Cerebellar nuclear complex (tissue), 1 donor: ENCODE results near the gene PAGR1.

Experiments used
- DNase-seq, 2 experiments: peaks; one replicate each; lab custom pipeline; 2025; lab: John Stamatoyannopoulos, UW

PAGR1 gene

DNA sequence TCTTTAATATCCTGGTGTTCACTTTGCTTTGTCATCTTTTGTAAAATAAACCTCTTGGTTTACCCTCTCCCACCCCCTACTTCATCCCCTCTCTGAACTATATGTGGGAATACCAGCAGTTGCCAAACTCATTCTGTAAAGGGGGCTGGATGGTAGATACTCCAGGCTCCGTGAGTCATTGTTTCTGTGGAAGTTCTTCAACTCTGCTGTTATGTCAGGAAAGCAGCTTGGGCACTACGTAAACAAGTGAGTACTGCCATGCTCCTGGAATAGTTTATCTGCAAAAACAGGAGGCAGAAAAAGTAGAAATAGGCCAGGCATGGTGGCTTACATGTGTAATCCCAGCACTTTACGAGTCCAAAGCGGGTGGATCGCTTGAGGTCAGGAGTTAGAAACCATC is 21.9 kb downstream of the PAGR1 start:
- no peak for DNase-seq

GRCh38 chr16:29839822-29840221 is 23.9 kb downstream of the PAGR1 start:
- DNase-seq: no peak

DNA sequence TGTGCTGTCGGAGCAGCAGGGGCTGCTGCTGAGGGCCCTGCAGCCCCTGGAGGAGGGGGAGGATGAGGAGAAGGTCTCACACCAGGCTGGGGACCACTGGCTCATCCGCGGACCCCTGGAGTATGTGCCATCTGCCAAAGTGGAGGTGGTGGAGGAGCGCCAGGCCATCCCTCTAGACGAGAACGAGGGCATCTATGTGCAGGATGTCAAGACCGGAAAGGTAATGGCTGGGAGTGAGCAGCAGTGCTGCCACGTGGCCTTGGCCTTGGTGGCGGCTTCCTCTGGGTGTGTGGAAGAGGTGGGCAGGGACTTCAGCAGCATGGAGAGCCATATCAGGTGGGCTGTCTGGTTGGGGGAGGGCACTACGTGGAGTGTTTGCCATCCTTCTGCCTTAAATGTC is 24.3 kb downstream of the PAGR1 start:
- DNase-seq: no peak

GRCh38 chr16:29841631-29842030 is 25.7 kb downstream of the PAGR1 start:
- DNase-seq: no peak

GRCh38 chr16:29842732-29843346 is 26.9 kb downstream of the PAGR1 start:
- no peak for DNase-seq

- no peak for DNase-seq
Observed at GRCh38 chr16:29843931-29844330, 28.0 kb downstream of the PAGR1 start.

DNA sequence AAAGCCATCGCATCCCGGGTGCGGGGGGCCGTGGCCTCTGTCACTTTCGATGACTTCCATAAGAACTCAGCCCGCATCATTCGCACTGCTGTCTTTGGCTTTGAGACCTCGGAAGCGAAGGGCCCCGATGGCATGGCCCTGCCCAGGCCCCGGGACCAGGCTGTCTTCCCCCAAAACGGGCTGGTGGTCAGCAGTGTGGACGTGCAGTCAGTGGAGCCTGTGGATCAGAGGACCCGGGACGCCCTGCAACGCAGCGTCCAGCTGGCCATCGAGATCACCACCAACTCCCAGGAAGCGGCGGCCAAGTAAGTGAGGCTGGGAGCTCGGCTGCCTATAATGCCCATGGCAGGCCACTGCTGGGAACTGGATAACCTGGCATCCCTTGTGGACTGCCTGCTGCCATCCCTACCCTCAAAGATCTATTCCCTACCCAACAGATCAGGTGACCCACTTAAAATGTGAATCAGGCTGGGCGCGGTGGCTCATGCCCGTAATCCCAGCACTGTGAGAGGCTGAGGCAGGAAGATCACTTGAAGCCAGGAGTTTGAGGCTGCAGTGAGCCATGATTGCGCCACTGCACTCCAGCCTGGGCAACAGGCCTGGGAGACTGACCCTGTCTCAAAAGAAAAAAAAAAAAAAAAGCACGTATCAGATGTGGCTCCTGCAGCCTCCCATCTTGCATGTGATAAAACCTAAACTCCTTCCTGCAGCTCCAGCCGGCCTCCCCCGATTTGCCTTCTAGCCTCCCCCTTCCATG is 28.8 kb downstream of the PAGR1 start:
- peak in 1 of 2 experiments; percentile 21 for DNase-seq

- no peak for DNase-seq
Observed at GRCh38 chr16:29845656-29846055, 29.7 kb downstream of the PAGR1 start.

DNA sequence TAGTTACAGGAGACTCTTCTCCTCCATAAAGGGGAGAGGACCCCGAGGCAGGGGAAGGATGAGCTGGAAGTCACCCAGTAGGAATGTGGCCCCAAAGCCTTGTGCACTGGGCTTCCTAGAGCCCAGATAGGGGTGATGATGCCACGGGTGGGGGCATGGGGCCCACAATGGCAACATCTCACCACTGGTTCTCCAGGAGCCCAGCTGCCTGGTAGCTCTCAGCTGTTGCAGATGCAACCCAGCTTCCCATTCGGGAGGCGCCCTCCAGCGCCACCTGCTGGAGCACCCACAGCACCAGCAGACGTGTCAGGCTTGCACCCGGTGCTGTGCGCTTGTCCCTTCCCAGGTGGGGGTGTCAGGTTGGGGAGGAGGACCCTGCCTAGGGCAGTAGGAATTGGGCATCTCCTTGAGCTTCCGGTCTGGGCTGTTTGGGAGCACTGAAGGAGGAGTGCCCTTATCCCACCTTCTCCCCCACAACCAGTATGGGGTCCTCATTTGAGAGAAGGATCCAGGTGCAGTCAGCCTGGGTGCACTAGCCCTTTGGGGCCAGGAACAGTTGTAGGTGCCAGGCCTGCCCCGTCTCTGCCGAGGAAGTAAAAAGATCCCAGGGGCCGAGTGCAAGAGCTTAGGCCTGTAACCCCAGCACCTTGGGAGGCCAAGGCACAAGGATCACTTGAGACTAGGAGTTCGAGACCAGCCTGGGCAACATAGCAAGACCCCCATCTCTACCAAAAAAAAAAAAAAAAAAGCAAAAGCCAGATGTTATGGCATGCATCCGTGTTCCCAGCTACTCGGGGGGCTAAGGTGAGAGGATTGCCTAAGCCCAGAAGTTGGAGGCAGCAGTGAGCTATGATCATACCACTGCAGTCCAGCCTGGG is 32.7 kb downstream of the PAGR1 start:
- no peak for DNase-seq

DNA sequence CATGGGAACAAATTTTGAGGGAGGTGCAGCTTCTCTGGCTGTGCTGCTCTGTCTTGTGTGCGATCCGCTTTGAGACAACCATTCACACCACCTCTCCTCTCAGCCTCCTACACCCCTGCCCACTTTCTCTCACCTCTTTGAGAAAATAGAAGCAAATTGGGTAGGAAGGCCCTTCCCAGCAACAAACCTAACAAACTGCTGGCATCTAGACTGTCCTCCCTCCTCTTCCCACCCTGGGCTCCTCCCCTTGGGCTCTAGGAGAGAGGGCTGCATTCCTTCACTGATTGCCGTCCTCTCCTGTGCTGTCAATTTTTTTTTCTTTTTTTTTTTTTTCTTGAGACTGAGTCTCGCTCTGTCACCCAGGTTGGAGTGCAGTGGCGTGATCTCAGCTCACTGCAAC is 33.6 kb downstream of the PAGR1 start:
- no peak for DNase-seq

- DNase-seq: no peak
Observed at GRCh38 chr16:29850998-29851397, 35.0 kb downstream of the PAGR1 start.

DNA sequence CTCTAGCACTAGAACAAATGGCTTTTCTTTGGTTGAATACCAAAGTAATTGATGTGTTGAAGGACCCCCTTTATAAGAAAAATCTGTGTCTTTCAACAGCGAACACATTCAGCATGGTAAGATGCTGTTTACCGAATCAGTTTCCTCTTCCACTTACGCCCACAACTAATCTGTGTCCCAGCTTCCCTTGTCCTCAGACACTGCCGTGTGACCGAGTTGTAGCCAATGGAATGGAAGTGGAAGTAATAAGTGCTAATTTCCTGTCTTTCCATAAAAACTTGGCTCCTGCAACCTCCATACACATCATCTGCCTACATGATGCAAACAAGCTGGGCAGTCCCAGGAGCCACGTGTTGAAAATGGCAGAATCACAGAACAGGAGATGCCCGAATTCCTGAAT is 36.7 kb downstream of the PAGR1 start:
- peak; percentile 31 to 69 for DNase-seq

DNA sequence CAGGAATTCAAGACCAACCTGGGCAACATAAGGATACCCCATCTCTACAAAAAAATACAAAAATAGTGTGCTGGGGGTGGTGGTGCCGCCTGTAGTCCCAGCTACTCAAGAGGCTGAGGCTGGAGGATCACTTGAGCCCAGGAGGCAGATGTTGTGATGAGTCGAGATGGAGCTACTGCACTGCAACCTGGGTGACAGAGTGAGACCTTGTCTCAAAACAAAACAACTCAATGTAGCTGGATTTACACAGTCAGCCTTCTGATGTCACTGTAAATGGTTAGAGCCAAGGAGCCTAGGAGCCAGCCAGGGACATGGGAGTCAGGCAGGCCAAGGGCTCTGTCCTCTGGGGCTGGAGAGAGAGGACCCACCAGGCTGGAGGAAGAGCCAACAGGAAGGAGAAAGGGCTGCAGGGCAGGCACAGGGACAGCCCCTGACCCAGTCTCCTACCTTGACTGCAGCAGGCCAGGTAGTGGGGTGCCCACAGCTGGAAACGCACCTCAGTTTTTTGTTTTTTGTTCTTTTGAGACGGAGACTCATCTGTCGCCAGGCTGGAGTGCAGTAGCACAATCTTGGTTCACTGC is 38.7 kb downstream of the PAGR1 start:
- no peak for DNase-seq

- DNase-seq: no peak
Observed at GRCh38 chr16:29857133-29857760, 41.3 kb downstream of the PAGR1 start.

DNA sequence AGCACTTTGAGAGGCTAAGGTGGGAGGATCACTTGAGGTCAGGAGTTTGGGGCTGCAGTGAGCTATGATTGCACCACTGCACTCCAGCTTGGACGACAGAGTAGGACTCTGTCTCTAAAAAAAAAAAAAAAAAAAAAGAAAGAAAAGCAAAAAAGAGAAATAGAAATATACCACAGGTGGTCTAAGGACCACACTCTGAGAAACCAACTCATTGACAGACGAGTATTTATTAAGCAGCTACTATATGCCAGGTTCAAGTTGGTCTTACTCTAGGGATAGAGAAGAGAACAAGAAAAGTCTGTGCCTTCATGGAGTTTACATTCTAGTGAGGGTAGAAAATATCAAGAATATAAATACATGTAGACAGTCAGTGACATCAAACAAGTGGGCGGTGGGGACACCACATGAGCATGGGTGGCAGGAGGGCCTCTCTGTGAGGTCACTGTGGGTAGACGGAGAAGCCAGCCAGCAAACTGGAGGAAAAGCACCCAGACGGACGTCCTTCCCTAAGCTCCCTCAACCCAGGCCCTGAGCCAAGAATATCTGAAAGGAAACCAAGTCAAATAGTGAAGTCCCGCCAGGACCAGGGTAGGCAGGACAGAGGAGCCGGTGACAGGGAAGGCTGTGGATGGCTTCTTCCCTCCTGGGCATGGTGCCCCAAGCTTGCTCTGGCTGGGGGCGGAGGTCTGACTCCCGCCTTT is 42.3 kb downstream of the PAGR1 start:
- no peak for DNase-seq

DNA sequence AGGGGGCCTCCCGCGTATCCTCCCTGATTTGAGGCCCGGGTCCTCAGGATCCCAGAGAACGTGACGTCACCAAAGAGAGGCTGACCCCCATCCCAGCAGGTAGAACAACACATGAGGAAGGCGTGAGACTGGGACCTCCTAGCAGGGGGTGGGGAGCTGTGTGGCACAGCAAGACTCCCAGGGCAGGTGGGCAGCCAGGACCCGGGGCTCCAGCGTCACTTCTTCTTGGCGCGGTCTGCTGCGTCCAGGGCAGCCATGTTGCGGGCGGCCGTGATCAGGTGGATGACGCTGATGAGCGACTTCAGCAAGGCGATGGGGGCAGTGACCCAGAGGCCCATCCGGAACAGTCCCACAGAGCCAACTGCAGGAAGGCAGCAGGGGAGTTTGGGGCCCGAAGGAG is 43.0 kb downstream of the PAGR1 start:
- no peak for DNase-seq

DNA sequence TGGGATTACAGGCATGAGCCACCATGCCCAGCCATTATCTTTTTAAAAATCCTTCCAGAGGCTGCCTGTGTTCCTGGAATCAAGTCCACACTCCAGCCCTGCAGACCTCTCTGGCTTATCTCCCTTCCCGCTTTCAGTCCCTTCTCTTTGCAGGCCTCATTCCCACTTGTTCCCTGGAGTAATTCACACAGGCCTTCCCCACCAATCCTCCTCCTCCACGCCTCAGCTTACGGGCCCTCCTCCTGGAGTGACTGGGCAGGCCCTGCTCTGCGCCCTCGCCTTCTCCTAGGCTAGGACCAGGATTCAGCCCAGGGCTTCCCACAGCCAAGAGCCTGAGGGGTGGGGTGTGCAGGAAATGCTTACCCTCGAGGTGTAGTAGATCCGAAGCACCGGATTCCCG is 44.3 kb downstream of the PAGR1 start:
- no peak for DNase-seq

GRCh38 chr16:29862383-29862883 is 46.5 kb downstream of the PAGR1 start:
- DNase-seq: peak in 1 of 2 experiments; percentile 9

GRCh38 chr16:29862884-29863668 is 47.1 kb downstream of the PAGR1 start, which contains the start of gene CDIPT:
Gene CDIPT, minus strand, starts transcription at chr16:29863226. Its CDS starts 369 bp downstream, at chr16:29862857.
- peak; percentile 82 to 89 for DNase-seq

DNA sequence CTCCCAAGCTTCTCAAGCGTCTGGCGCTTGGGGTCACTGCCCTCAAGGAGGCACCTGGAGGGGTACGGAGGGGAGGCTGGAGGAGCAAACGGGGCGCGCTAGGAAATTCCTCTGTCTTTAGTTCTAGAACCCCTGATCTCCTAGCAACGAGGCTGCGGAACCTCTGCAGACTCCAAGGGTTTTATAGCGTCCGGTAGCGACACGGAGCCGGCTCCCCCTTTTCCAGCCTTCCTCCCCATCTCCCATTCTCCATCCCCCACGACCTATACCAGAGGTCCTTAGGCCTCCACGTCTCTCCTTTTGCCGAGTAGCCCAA is 47.7 kb downstream of the PAGR1 start:
- no peak for DNase-seq
